PFSK-1 (cell line): ENCODE results near the gene TTBK2. TPM values are rescaled to one million over a fixed set of nuclear protein-coding genes. Genes with fewer than 3 reads are reported as not detected.
A peak's percentile ranks its signal among the peaks of the same experiment; 100 is the strongest.

ENCODE experiments used
- FOXP2 ChIP-seq: optimal IDR thresholded peaks from 2 replicates; pipeline ENCODE3; 2011; ENCODE audit warnings: borderline replicate concordance, control low read depth, inconsistent platforms; ENCODE audit not compliant: insufficient read depth; ENCODE audit errors: extremely low read length, extremely low read depth
- POLR2AphosphoS5 ChIP-seq: IDR thresholded peaks from 2 replicates; pipeline ENCODE4 v1.6.1; 2012; ENCODE audit warnings: low read depth, mild to moderate bottlenecking, control low read depth, low read length, moderate library complexity
- REST ChIP-seq, 2 experiments: IDR thresholded peaks; 2 replicates each; pipeline versions ENCODE4 v1.6.1 to v1.8.0; 2011 to 2012; ENCODE audit warnings: low read depth in 2 of 2, low read length in 2 of 2, control low read depth in 1 of 2, inconsistent platforms in 1 of 2, mild to moderate bottlenecking in 1 of 2, moderate library complexity in 1 of 2; ENCODE audit not compliant: insufficient read depth in 1 of 2
- SIN3A ChIP-seq: IDR thresholded peaks from 2 replicates; pipeline ENCODE4 v1.6.1; 2012; ENCODE audit warnings: mild to moderate bottlenecking, low read length, moderate library complexity, borderline replicate concordance; ENCODE audit not compliant: insufficient read depth
- TAF1 ChIP-seq: IDR thresholded peaks from 2 replicates; pipeline ENCODE4 v1.6.1; 2012; ENCODE audit warnings: low read length, control low read depth, borderline replicate concordance; ENCODE audit not compliant: insufficient read depth
- polyA plus RNA-seq: library from polyadenylated mRNA; unstranded; fragments of >200 nt; gene quantifications from one replicate; pipeline ENCODE4 v1.2.1, GENCODE V29; 2012; ENCODE audit warnings: low read depth, missing spikeins; ENCODE audit not compliant: insufficient read length

Gene TTBK2
- polyA plus RNA-seq = 5.4 TPM

GRCh38 chr15:42920519-42921341 is at the start of gene TTBK2:
TSS of gene TTBK2 (minus strand) at chr15:42920778. CDS start at chr15:42878617, 42,161 bp downstream.
- TF ChIP-seq FOXP2 = peak; percentile 92
- TF ChIP-seq TAF1 = no peak
- TF ChIP-seq POLR2AphosphoS5 = peak; percentile 62
- no peak for TF ChIP-seq REST (IDR thresholded peaks at IDR 0.05; ENCODE audit: insufficient read depth in 1 of 2, low read depth in 2 of 2, low read length in 2 of 2)
- no peak; the same call in 1 of the 2 replicates for TF ChIP-seq SIN3A

GRCh38 chr15:42964476-42964875 is 43.9 kb upstream of the TTBK2 start:
- TF ChIP-seq REST (IDR thresholded peaks at IDR 0.05; ENCODE audit: insufficient read depth in 1 of 2, low read depth in 2 of 2, low read length in 2 of 2) = no peak
- no peak for TF ChIP-seq POLR2AphosphoS5
- no peak for TF ChIP-seq FOXP2
- TF ChIP-seq SIN3A = no peak
- no peak for TF ChIP-seq TAF1

GRCh38 chr15:42955518-42955917 is 34.9 kb upstream of the TTBK2 start:
- TF ChIP-seq REST (IDR thresholded peaks at IDR 0.05; ENCODE audit: insufficient read depth in 1 of 2, low read depth in 2 of 2, low read length in 2 of 2) (no peak), TAF1 (no peak), SIN3A (no peak), POLR2AphosphoS5 (no peak), FOXP2 (no peak)

GRCh38 chr15:42954291-42954690 is 33.7 kb upstream of the TTBK2 start:
- TF ChIP-seq POLR2AphosphoS5 (no peak), REST (IDR thresholded peaks at IDR 0.05; ENCODE audit: insufficient read depth in 1 of 2, low read depth in 2 of 2, low read length in 2 of 2) (no peak)

- TF ChIP-seq REST (IDR thresholded peaks at IDR 0.05; ENCODE audit: insufficient read depth in 1 of 2, low read depth in 2 of 2, low read length in 2 of 2) (no peak), TAF1 (no peak)
Observed at GRCh38 chr15:42940527-42940926, 19.9 kb upstream of the TTBK2 start.
